GM12891 (cell line): ENCODE measurements around the gene APEH.

Experiments
- POLR2A ChIP-seq: IDR thresholded peaks from 2 replicates; pipeline ENCODE4 v1.6.1; 2011; ENCODE audit warnings: low read depth, low read length, control low read depth
- POLR2AphosphoS5 ChIP-seq: IDR thresholded peaks from 2 replicates; pipeline ENCODE4 v1.6.1; 2011; ENCODE audit warnings: low read depth, low read length, control low read depth
- SPI1 ChIP-seq: IDR thresholded peaks from 2 replicates; pipeline ENCODE4 v1.6.1; 2011; ENCODE audit warnings: low read depth, low read length, control low read depth
- TAF1 ChIP-seq: IDR thresholded peaks from 2 replicates; pipeline ENCODE4 v1.6.1; 2011; ENCODE audit warnings: low read depth, low read length, control low read depth

- TF ChIP-seq POLR2A (peak; percentile 61), POLR2AphosphoS5 (peak; percentile 18; the same call in 1 of the 2 replicates), SPI1 (peak; percentile 61), TAF1 (no peak; the same call in 1 of the 2 replicates)
These were observed 49.7 kb downstream of the APEH start, which contains the start of gene GMPPB for GRCh38 chr3:49723628-49724551.
